Fibroblast of lung (primary cell): ENCODE data around the gene CCDC102A. TPM values are rescaled to one million over a fixed set of nuclear protein-coding genes. Genes with fewer than 3 reads are reported as not detected.

Experiments used
- DNase-seq, 2 donors: peaks; one replicate each; pipeline versions ENCODE4 v3.0.0 to v3.0.0-alpha.2; 2010; ENCODE audit warnings: low read depth in 2 of 2
- H2AFZ ChIP-seq: 2 replicates; pipeline ENCODE4 v1.5.1; 2012; ENCODE audit warnings: low read length, control low read depth, inconsistent platforms
- H3K27ac ChIP-seq: 2 replicates; pipeline ENCODE4 v1.5.1; 2011; ENCODE audit warnings: low read length, control low read depth; ENCODE audit not compliant: insufficient read depth
- H3K27me3 ChIP-seq: 2 replicates; pipeline ENCODE4 v1.5.1; 2011; ENCODE audit warnings: mild to moderate bottlenecking, low read length; ENCODE audit not compliant: control insufficient read depth, insufficient read depth
- H3K36me3 ChIP-seq: 2 replicates; pipeline ENCODE4 v1.5.1; 2011; ENCODE audit warnings: low read length; ENCODE audit not compliant: control insufficient read depth, insufficient read depth
- H3K4me1 ChIP-seq: 2 replicates; pipeline ENCODE4 v1.5.1; 2011; ENCODE audit warnings: low read length; ENCODE audit not compliant: control insufficient read depth, insufficient read depth; ENCODE audit errors: extremely low read depth
- H3K4me2 ChIP-seq: 2 replicates; pipeline ENCODE4 v1.5.1; 2011; ENCODE audit warnings: low read length, control low read depth; ENCODE audit not compliant: insufficient read depth; ENCODE audit errors: extremely low read depth
- H3K4me3 ChIP-seq, 4 experiments: fragments of 200-600 bp in 1 of 4; sonication (generic) in 1 of 4; replicated peaks in 1 of 4; 2 replicates each; pipeline ENCODE4 v1.5.1; 2011 to 2016; ENCODE audit warnings: low read length in 4 of 4, low read depth in 3 of 4, mild to moderate bottlenecking in 3 of 4, control low read depth in 2 of 4, inconsistent platforms in 1 of 4, mixed read lengths in 1 of 4; ENCODE audit not compliant: insufficient read depth in 1 of 4; ENCODE audit errors: control extremely low read depth in 1 of 4
- H3K79me2 ChIP-seq: 2 replicates; pipeline ENCODE4 v1.5.1; 2012; ENCODE audit warnings: mild to moderate bottlenecking, low read length, inconsistent platforms; ENCODE audit not compliant: control insufficient read depth, insufficient read depth
- H3K9ac ChIP-seq: 2 replicates; pipeline ENCODE4 v1.5.1; 2011; ENCODE audit warnings: mild to moderate bottlenecking, low read length, control low read depth; ENCODE audit not compliant: insufficient read depth
- H3K9me3 ChIP-seq: 2 replicates; pipeline ENCODE4 v1.5.1; 2012; ENCODE audit warnings: low read depth, low read length; ENCODE audit not compliant: control insufficient read depth, insufficient read depth
- H4K20me1 ChIP-seq: 2 replicates; pipeline ENCODE4 v1.5.1; 2011; ENCODE audit warnings: low read length; ENCODE audit not compliant: control insufficient read depth, insufficient read depth; ENCODE audit errors: extremely low read depth
- CTCF ChIP-seq, 2 donors: IDR thresholded peaks in 1 of 2; conservative IDR thresholded peaks in 1 of 2; 1 replicate in 1 of 2; 2 replicates in 1 of 2; pipeline ENCODE4 v1.5.1; 2011 to 2012; ENCODE audit warnings: low read length in 2 of 2, control low read depth in 1 of 2, inconsistent platforms in 1 of 2, low read depth in 1 of 2, mild to moderate bottlenecking in 1 of 2
- EZH2 ChIP-seq: IDR thresholded peaks from 2 replicates; pipeline ENCODE4 v1.5.1; 2012; ENCODE audit warnings: low read length, control low read depth, mild to moderate bottlenecking; ENCODE audit errors: missing control alignments
- polyA plus RNA-seq, 2 donors: library from polyadenylated mRNA; depleted of rRNA in 1 of 2; stranded (reverse) in 1 of 2; unstranded in 1 of 2; fragments of >200 nt; gene quantifications; 2 replicates each; pipeline ENCODE4 v1.2.1, GENCODE V29; 2011 to 2012; ENCODE audit warnings: missing spikeins in 1 of 2
- total RNA-seq: library from RNA; depleted of rRNA; stranded (reverse); fragments of >200 nt; gene quantifications from 2 replicates; pipeline ENCODE4 v1.2.1, GENCODE V29; 2014

Gene CCDC102A
- total and polyA plus RNA-seq, 2 donors (not counting 1 experiment from before 2014, with no cell fraction given) = 7.1 to 16.7 TPM

GRCh38 chr16:57565461-57565860 is 29.1 kb upstream of the CCDC102A start:
- Histone ChIP-seq H3K9ac (no peak overlapping the region), H3K36me3 (no peaks in the 10 kb centered on the region), H3K4me2 (no peak overlapping the region), H3K27me3 (peaks cover 4% of the 10 kb centered on the region), H3K4me1 (no peaks in the 10 kb centered on the region), H3K9me3 (no peaks in the 10 kb centered on the region), H4K20me1 (no peaks in the 10 kb centered on the region), H2AFZ (no peak overlapping the region), H3K79me2 (no peaks in the 10 kb centered on the region), H3K4me3 (no peak overlapping the region), H3K27ac (no peak overlapping the region)
- TF ChIP-seq CTCF (conservative IDR thresholded peaks at IDR 0.05 in 1 of 2, IDR thresholded peaks at IDR 0.05 in 1 of 2; ENCODE audit: low read depth in 1 of 2, low read length in 2 of 2) (no peak), EZH2 (no peak)
- DNase-seq = no peak

DNA sequence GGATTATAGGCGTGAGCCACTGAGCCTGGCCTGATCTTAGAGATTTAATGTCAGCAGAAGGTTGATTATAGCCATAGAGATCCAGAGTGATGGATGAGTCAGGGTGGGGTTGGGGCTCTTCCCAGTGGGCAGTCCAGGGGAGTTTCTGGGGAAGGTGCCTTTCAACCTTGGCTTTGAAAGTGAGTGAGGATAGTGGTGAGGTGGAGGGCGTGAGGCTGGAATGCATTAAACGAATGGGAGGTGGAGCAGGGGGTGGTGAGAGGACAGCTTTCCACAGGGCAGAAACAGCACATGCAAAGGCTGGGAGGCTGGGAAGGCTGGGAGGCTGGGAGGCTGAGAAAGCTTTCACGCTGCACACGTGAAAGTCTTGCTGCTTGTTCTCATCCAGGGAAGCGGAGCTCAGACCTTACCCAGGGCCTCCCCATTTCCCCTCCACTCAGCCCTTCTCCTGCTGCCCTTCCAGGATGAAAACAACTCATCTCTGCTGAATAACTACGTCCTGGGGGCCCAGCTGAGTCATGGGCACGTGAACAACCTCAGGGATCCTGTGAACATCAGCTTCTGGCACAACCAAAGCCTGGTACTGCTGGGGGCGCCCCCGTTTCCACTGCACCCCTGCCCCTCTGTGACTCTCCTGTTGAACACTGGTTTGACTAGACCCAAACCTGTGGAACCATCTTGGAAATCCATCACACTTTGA is 28.4 kb upstream of the CCDC102A start:
- Histone ChIP-seq H3K4me2 (no peak overlapping the region), H3K27ac (no peak overlapping the region), H3K27me3 (peaks cover 8% of the 10 kb centered on the region), H3K79me2 (no peaks in the 10 kb centered on the region), H3K9me3 (no peaks in the 10 kb centered on the region), H3K9ac (no peak overlapping the region), H3K36me3 (no peaks in the 10 kb centered on the region), H3K4me3 (no peak overlapping the region), H3K4me1 (no peaks in the 10 kb centered on the region), H2AFZ (no peak overlapping the region), H4K20me1 (no peaks in the 10 kb centered on the region)
- DNase-seq = peak; percentile 41 to 54
- TF ChIP-seq CTCF (conservative IDR thresholded peaks at IDR 0.05 in 1 of 2, IDR thresholded peaks at IDR 0.05 in 1 of 2; ENCODE audit: low read depth in 1 of 2, low read length in 2 of 2) = no peak
- TF ChIP-seq EZH2 = no peak

- DNase-seq = no peak
- no peak overlapping the region for H3K27ac ChIP-seq
- no peak overlapping the region for H3K4me3 ChIP-seq
- no peaks in the 10 kb centered on the region for H3K9me3 ChIP-seq
- no peak overlapping the region for H3K9ac ChIP-seq
- no peak overlapping the region for H2AFZ ChIP-seq
- H3K4me2 ChIP-seq = no peak overlapping the region
- H3K36me3 ChIP-seq = no peaks in the 10 kb centered on the region
- peaks cover 13% of the 10 kb centered on the region for H3K27me3 ChIP-seq
- H3K4me1 ChIP-seq = no peaks in the 10 kb centered on the region
- TF ChIP-seq CTCF (conservative IDR thresholded peaks at IDR 0.05 in 1 of 2, IDR thresholded peaks at IDR 0.05 in 1 of 2; ENCODE audit: low read depth in 1 of 2, low read length in 2 of 2) (no peak), EZH2 (no peak)
- H4K20me1 ChIP-seq = no peaks in the 10 kb centered on the region
- H3K79me2 ChIP-seq = no peaks in the 10 kb centered on the region
Observed at GRCh38 chr16:57563761-57564160, 27.4 kb upstream of the CCDC102A start.
